Activated CD8-positive, alpha-beta memory T cell treated with anti-CD3 and anti-CD28 coated beads, Interleukin-2, amount 50 U/mL, for 1 hour (primary cell): ENCODE results near the gene PPP1CA.
"Not testable (repeated sequence)": the region's sequence is repeated elsewhere in the genome, so short reads cannot be mapped to it uniquely, and the experiment has no call there.

Experiments used
- DNase-seq: peaks from one replicate; pipeline ENCODE4 v3.0.0-alpha.2; 2020; ENCODE audit errors: extremely low read depth

The PPP1CA gene

DNA sequence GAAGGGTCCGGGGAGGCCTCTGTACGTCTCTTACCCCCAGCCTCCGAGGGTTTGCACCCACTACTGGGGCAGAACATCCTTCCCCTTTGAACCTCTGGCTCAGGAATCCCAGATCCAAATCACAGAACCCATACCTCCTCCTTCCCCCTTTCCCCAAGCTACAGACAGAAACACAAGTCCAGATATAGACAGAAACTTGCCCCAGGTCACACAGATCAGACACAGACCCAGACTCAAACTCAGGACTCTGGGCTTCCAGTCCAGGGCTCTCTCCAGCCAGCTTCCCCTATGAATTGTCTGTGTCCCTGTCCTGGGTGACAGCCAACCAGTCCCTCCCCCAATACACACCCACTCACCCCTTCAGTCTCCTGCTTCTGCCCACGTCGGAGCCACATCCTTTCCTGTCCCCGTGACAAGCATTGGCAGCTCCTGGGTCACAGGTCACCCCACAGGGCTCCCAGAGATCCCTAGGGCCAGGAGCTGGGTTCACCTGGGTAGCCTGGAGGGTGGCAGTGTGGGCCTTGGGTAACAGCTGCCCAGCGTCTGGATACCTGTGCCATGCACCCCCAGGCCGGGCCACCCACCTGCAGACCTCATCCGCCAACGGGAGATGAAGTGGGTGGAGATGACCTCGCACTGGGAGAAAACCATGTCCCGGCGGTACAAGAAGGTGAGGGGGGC is 3.0 kb upstream of the PPP1CA start:
- no peak for DNase-seq

GRCh38 chr11:67403085-67403484 is 1.4 kb upstream of the PPP1CA start:
- not testable (repeated sequence) for DNase-seq

GRCh38 chr11:67402192-67402839 is 658 bp upstream of the PPP1CA start:
- not testable (repeated sequence) for DNase-seq

- no peak for DNase-seq
Observed at GRCh38 chr11:67400942-67401494, 640 bp downstream of the PPP1CA start.

DNA sequence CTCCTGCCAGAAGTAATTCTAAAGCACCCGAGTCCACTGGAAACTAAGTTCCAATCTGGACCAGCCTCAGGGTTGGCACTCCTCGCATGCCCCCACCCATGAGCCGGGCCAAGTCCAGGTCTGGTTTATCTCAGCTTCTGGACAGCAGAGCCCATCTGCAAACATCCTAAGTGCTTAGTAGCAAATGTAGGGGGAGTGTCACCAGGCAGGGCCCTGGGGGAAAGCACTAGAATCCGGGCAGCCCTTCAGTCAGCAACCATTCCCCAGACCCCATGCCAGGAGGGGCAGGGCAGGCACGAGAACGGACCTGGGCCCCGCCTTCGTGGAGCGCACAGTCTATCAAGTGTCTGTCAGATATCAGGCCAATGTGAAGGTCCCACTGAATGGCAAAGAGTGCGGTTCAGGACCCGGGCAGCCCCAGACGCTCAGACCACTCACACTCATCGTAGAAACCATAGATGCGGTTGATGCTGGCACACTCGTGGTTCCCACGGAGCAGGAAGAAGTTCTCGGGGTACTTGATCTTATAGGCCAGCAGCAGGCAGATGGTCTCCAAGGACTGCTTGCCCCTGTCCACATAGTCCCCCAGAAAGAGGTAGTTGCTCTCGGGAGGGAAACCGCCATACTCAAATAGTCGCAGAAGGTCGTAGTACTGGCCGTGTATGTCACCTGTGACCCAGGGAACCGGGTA is 1.3 kb downstream of the PPP1CA start:
- DNase-seq, result no peak

DNA sequence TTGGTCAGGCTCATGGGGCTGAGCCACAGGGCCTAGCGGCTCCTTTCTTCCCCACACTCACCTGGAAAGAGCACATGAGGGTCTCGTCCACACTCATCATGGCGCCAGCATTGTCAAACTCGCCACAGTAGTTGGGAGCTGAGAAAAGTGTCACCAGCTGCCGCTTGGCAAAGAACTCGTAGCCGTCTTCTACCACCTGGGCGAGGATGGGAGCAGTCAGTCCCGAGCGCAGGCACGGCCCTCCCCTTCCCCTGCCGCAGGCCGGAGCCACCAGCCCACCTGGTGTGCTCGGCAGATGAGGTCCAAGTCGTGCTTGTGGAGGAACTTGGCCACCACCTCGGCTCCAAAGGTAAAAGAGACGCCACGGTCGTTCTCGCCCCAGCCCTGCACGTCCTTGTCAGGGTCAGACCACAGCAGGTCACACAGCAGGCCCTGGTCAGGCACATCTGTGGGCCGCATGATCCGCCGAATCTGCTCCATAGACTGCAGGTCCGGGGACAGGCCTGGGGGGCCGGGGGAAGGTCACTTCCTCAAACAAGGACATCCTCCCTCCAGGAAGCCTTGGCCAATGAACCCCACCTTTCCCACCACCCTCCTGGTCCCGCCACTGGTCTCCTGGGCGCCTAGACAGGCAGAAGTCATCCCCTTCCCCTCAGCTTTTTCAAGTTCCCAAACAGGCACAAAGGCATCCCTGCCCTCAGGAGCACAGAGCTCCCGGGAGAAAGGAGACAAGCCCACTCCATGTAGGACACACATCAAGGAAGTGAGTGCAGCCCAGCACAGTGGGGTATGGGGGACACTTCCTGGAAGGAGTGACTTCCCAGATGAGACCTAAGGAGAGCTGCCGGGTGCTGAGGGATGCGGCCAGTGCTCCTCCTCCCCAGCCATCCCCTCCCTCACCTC is 2.7 kb downstream of the PPP1CA start:
- DNase-seq, result no peak

GRCh38 chr11:67397986-67398660 is 3.5 kb downstream of the PPP1CA start:
- no peak for DNase-seq

- no peak for DNase-seq
Observed at GRCh38 chr11:67397536-67397935, 4.1 kb downstream of the PPP1CA start.

- DNase-seq, result no peak
Observed at GRCh38 chr11:67396587-67397389, 4.9 kb downstream of the PPP1CA start.

- DNase-seq, result no peak
Observed at GRCh38 chr11:67396259-67396581, 5.4 kb downstream of the PPP1CA start.

- no peak for DNase-seq
Observed at GRCh38 chr11:67395555-67396258, 6.0 kb downstream of the PPP1CA start.

DNA sequence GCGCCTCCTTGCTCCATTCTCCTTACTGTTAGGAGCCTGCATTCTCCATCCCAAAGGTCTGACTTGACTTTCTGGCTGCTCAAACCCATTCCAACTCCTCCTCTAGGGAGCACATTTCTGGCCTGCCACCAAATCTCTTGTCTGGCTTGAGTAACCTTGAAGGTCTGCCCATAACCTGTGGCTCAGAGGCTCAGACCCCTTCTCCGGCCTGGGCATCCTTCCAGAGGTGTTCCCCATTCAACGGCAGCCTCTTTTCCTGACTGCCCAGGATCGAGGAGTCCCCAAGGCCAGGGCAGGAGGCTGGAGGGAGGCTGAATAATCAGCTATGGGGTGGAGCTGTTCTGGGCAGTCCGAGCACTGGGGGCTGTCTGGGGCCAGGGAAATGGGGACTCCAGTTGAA is 7.7 kb downstream of the PPP1CA start:
- DNase-seq, result no peak

- DNase-seq, result no peak
Observed at GRCh38 chr11:67393437-67393836, 8.2 kb downstream of the PPP1CA start.

DNA sequence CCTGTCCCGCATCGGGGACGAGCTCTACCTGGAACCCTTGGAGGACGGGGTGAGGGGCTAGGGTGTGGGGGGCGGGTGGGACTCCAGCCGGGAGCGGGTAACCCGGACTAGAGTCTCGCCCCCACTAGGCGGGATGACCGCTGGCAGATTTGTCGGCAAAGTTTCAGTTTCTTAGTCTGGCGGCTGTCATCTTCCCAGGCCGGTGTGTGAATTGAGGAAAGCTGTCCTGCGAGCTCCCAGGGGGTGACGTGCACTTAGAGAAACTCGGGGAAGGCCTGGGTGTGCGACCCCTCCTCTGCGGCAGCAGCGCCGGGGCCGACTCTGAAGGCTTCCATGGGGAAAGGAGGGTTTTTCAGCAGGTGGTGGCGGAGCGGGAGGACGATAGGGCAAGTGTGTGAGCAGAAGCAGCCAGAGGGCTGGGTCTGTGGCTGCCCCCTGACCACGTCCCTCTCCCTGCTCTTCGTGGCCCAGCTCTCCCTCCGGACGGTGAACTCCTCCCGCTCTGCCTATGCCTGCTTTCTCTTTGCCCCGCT is 9.4 kb downstream of the PPP1CA start:
- DNase-seq, result no peak

DNA sequence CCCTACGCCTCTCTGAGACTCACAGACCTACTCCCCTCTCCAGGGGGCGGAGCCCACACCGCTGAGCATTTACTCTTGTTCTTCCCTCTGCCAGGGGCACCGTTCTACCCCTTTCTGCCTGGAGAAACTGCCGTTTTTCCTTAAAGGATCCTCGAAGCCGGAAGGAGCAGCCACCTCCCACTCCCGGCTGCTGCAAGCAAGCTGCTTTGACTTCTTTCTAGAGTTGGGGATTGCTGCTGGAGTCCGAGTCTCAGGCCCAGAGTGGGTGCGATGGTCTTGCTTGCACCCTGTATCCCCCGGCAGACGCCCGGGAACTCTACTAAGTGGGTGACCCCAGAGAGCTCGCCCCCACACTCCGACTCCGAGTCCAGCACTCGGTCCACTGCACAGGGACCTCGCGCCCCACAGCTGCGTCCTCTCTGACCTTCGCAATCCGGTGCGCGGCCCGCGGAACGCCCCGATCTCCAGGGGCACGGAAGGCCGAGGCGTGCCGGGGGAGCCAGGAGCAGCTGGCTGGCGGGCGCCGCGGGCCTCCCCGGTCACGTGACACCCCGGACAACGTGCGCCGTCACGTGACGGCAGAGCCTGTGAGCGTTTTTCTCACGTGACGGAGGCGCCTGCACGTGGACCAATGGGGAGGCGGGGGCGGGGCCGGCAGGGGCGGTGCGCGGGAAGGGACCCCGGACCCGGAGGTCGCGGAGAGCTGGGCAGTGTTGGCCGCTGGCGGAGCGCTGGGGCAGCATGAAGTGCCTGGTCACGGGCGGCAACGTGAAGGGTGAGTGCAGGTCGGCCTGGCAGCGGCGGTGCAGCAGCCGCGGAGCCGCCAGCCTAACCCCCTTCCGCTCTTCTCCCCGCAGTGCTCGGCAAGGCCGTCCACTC is 10.1 kb downstream of the PPP1CA start, which contains the start of gene RAD9A:
RAD9A (plus strand) TSS at position 683 of the 879 bp plus-strand sequence; CDS start at position 742, 59 bp downstream.
- DNase-seq, result peak; percentile 67

DNA sequence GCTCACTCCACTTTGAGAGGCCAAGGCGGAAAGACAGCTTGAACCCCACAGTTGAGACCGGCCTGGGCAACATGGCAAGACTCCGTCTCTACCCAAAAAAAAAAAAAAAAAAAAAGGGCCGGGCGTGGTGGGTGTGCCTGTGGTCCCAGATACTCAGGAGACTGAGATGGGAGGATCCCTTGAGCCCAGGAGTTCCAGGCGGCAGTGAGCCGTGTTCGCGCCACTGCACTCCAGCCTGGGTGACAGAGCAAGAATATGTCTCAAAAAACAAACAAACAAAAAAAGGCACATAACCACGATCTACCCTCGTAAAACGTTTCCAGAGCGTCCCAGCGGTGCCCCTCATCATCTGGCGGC is 10.7 kb downstream of the PPP1CA start:
- DNase-seq, result no peak

DNA sequence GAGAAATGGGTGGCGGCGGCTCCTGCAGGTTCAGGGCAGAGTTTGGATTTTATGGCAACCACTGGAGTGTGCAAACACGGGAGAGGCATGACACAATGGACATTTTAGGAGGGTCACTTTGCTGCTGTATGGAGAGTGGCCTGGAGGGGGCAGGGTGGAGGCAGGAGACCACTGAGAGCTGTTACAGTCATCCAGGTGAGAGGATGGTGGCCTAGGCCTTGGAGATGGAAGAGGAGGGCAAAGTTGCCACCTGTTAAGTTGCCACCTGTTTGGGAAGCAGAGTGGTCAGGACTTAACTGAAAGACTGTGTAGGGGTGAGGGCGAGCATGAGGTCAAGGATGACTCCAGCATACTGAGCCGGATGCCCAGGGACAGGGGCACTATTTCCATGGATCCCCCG is 12.2 kb downstream of the PPP1CA start:
- DNase-seq, result no peak

DNA sequence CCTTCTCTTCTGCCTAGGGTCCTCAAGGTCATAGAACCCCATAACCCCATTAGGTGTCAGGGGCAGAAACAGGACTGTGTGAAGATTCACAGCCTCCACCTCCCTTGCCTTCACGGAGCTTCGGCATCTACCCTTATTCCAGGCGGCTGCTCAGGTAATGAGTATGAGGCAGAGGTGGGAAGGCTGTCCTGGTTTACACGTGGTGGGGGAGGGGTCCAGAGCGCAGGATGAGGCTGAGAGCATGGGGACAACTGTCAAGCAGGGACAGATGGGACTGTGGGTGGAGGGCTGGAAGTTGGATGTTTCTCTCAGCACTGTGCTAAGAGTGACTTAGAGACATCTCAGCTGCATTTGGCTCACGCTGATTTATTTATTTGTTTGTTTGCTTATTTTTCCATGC is 14.1 kb downstream of the PPP1CA start:
- DNase-seq, result no peak
